Measurements from ENCODE around the gene EHMT1.

GRCh38 chr9:137716694-137717287 lies 98.0 kb downstream of the EHMT1 start:
- TF ChIP-seq CTCF (IDR thresholded peaks at IDR 0.05; ENCODE audit: poor library complexity) (no peak), EZH2 (IDR thresholded peaks at IDR 0.05; ENCODE audit: borderline replicate concordance) (no peak)
